Smooth muscle cell (in vitro differentiated cells): Measurements from ENCODE around the gene SNCAIP. TPM values are rescaled to one million over a fixed set of nuclear protein-coding genes. Genes with fewer than 3 reads are reported as not detected.

ENCODE experiments used
- DNase-seq: peaks from one replicate; lab custom pipeline; 2025; ENCODE audit not compliant: unreplicated experiment; lab: John Stamatoyannopoulos, UW
- H2AFZ ChIP-seq: fragments of 200-600 bp; sonication (generic); 2 replicates; pipeline ENCODE4 v1.6.0; 2016; ENCODE audit warnings: antibody characterized with exemption, low read depth, mild to moderate bottlenecking
- H3F3A ChIP-seq: fragments of 200-600 bp; sonication (generic); 2 replicates; pipeline ENCODE4 v1.6.0; 2017; ENCODE audit warnings: antibody characterized with exemption, low read depth
- H3K27ac ChIP-seq: fragments of 200-600 bp; sonication (generic); 2 replicates; pipeline ENCODE4 v1.5.1; 2016; ENCODE audit warnings: low read depth, mild to moderate bottlenecking
- H3K27me3 ChIP-seq: fragments of 200-600 bp; sonication (generic); 2 replicates; pipeline ENCODE4 v1.6.1; 2016; ENCODE audit warnings: low read depth, mild to moderate bottlenecking
- H3K36me3 ChIP-seq: fragments of 200-600 bp; sonication (generic); 2 replicates; pipeline ENCODE4 v1.5.1; 2016; ENCODE audit warnings: low read depth
- H3K4me1 ChIP-seq: fragments of 200-600 bp; sonication (generic); 2 replicates; pipeline ENCODE4 v1.5.1; 2016; ENCODE audit warnings: low read depth
- H3K4me2 ChIP-seq: fragments of 200-600 bp; sonication (generic); 2 replicates; pipeline ENCODE4 v1.6.0; 2016; ENCODE audit warnings: mild to moderate bottlenecking
- H3K4me3 ChIP-seq: fragments of 200-600 bp; sonication (generic); 2 replicates; pipeline ENCODE4 v1.5.1; 2016; ENCODE audit warnings: mild to moderate bottlenecking
- H3K79me2 ChIP-seq: fragments of 200-600 bp; sonication (generic); 2 replicates; pipeline ENCODE4 v1.6.0; 2016; ENCODE audit warnings: low read depth, mild to moderate bottlenecking
- H3K9ac ChIP-seq: fragments of 200-600 bp; sonication (generic); 2 replicates; pipeline ENCODE4 v1.6.0; 2016; ENCODE audit warnings: low read depth
- H3K9me3 ChIP-seq: fragments of 200-600 bp; sonication (generic); replicated peaks from 2 replicates; pipeline ENCODE4 v1.5.1; 2016; ENCODE audit warnings: low read depth
- H4K20me1 ChIP-seq: fragments of 200-600 bp; sonication (generic); 2 replicates; pipeline ENCODE4 v1.6.0; 2016; ENCODE audit warnings: low read depth
- CTCF ChIP-seq: fragments of 200-600 bp; sonication (generic); IDR thresholded peaks from 2 replicates; pipeline ENCODE4 v1.5.1; 2017; ENCODE audit warnings: borderline replicate concordance, mild to moderate bottlenecking, antibody characterized with exemption; ENCODE audit not compliant: insufficient read depth, poor library complexity, severe bottlenecking
- WGBS: methylation state at CpG from one replicate; pipeline ENCODE4 v1.1.7; 2016; ENCODE audit warnings: low lambda C conversion rate; 5-methylcytosine and 5-hydroxymethylcytosine counted together
- polyA plus RNA-seq: library from polyadenylated mRNA; unstranded; fragments of >200 nt; fragmentation: Nextera tagmentation; extraction: Ambion mirVana; gene quantifications from 2 replicates; pipeline ENCODE4 v1.2.1, GENCODE V29; 2016
- total RNA-seq: library from RNA; depleted of rRNA; stranded (reverse); fragments of >200 nt; gene quantifications from 2 replicates; pipeline ENCODE4 v1.2.3, GENCODE V29; 2014

The SNCAIP gene
- total and polyA plus RNA-seq, 2 experiments from 2014 or later, result 7.2 to 8.0 TPM

GRCh38 chr5:122420091-122420490 is 108.1 kb downstream of the SNCAIP start:
- TF ChIP-seq CTCF, result no peak
- H3K27ac ChIP-seq, result no peak overlapping the region
- H3K9me3 ChIP-seq, result no peaks in the 10 kb centered on the region
- no peak overlapping the region for H3K4me2 ChIP-seq
- no peaks in the 10 kb centered on the region for H3K4me1 ChIP-seq
- H2AFZ ChIP-seq, result no peak overlapping the region
- H3F3A ChIP-seq, result no peaks in the 10 kb centered on the region
- DNase-seq, result no peak
- no peaks in the 10 kb centered on the region for H4K20me1 ChIP-seq
- 67% methylated on average over 6 of the region's 6 CpGs for WGBS
- no peaks in the 10 kb centered on the region for H3K36me3 ChIP-seq
- no peaks in the 10 kb centered on the region for H3K27me3 ChIP-seq
- H3K9ac ChIP-seq, result no peak overlapping the region
- H3K79me2 ChIP-seq, result no peaks in the 10 kb centered on the region
- H3K4me3 ChIP-seq, result no peak overlapping the region

DNA sequence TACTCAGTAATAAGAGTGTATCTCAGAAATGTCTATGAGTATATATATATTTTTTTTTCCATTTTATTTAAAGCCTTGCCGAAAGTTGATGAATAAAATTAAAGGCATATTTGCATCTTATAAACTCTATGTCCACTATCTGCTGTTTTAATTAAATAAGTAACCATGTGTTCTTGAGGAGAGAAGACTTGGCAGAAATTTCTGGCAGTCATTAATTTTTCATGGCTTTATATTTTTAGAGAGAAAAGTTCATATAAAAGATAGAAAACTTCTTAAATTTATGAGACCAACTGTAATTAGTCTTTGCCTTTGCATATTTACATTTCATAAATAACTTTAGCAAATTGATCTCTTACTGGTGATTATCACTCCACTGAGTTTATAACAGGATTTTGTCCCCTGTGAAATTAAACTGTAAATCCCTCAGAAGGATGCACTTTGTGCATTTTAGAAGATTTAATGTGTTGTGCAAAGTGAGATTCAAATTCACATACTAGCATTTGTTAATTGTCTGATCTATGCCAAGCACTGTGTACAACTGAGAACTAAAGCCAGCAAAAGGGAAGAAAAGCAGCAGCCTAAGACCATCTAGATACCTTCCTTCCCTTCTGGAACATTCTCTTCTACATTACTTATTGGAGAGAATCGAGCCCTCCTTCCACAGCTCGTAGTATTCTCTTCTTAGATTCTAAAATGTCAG is 108.7 kb downstream of the SNCAIP start:
- Histone ChIP-seq H3K79me2 (no peaks in the 10 kb centered on the region), H3K4me1 (no peaks in the 10 kb centered on the region), H3K27me3 (no peaks in the 10 kb centered on the region), H4K20me1 (no peaks in the 10 kb centered on the region), H3F3A (no peaks in the 10 kb centered on the region), H3K9me3 (no peaks in the 10 kb centered on the region), H3K9ac (no peak overlapping the region), H3K27ac (no peak overlapping the region), H3K36me3 (no peaks in the 10 kb centered on the region), H3K4me3 (no peak overlapping the region), H3K4me2 (no peak overlapping the region), H2AFZ (no peak overlapping the region)
- no peak for TF ChIP-seq CTCF
- WGBS, result over 99% methylated on average over 3 of the region's 3 CpGs
- DNase-seq, result no peak

DNA sequence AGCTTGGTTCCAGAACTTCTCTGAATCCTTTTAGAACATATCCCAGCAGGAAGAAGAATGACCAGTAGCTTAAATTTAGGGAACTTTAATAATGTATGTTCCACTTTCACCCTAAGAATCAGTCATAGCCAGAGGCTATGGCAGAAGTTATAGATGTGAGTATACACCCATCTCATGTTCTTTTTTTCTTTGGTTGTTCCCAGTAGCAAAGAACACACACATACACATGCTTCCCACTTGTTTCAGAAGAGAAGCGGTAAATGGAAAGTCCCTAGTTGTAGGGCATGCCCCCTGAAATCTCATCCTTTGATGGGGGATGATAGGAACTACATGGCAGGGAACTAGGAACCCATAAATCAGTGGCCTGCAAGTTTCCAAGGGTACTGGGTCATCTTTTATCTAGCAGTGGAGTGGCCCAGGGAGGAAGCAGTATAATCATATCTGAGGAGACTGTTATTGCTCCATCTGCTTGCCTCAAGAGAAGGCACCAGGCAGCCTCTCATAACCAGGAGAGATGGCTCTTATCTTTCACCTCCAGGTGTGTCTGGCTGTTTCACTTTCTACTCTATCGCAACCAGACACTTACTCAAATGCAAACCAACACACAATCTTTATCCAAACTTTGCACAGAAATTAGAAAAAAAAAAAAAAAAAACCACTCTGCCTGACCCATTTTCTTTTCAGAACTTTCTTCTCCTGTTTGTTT is 109.5 kb downstream of the SNCAIP start:
- H4K20me1 ChIP-seq, result no peaks in the 10 kb centered on the region
- H3K4me2 ChIP-seq, result no peak overlapping the region
- DNase-seq, result no peak
- no peaks in the 10 kb centered on the region for H3K79me2 ChIP-seq
- no peak for TF ChIP-seq CTCF
- no peak overlapping the region for H3K27ac ChIP-seq
- no peak overlapping the region for H3K4me3 ChIP-seq
- H2AFZ ChIP-seq, result no peak overlapping the region
- H3K27me3 ChIP-seq, result no peaks in the 10 kb centered on the region
- WGBS, result 95% methylated on average over 2 of the region's 2 CpGs
- H3K9me3 ChIP-seq, result no peaks in the 10 kb centered on the region
- no peaks in the 10 kb centered on the region for H3K4me1 ChIP-seq
- no peaks in the 10 kb centered on the region for H3F3A ChIP-seq
- no peak overlapping the region for H3K9ac ChIP-seq
- no peaks in the 10 kb centered on the region for H3K36me3 ChIP-seq
